ENCODE data around the gene UTP3.

- TF ChIP-seq POLR2AphosphoS5 (IDR thresholded peaks at IDR 0.05) = no peak
- no peak for TF ChIP-seq CTCF (IDR thresholded peaks at IDR 0.05 in 8 of 11, conservative IDR thresholded peaks at IDR 0.05 in 3 of 11)
- no peak for TF ChIP-seq POLR2A (IDR thresholded peaks at IDR 0.05)
Observed at GRCh38 chr4:70709611-70710205, 21.4 kb downstream of the UTP3 start.
